Measurements from ENCODE around the gene CES5A.
"Not testable (repeated sequence)": the region's sequence is repeated elsewhere in the genome, so short reads cannot be mapped to it uniquely, and the experiment has no call there.

Gene CES5A

GRCh38 chr16:55872130-55872529 is 3.0 kb downstream of the CES5A start:
- DNase-seq = no peak

GRCh38 chr16:55871411-55872038 is 3.6 kb downstream of the CES5A start:
- DNase-seq = no peak

- no peak for DNase-seq
Observed at GRCh38 chr16:55868980-55869379, 6.2 kb downstream of the CES5A start.

- DNase-seq = no peak
Observed at GRCh38 chr16:55868137-55868536, 7.0 kb downstream of the CES5A start.

GRCh38 chr16:55861288-55861687 is 13.9 kb downstream of the CES5A start:
- DNase-seq = no peak

- DNase-seq = not testable (repeated sequence)
Observed at GRCh38 chr16:55857650-55858049, 17.5 kb downstream of the CES5A start.

- no peak for DNase-seq
Observed at GRCh38 chr16:55856950-55857349, 18.2 kb downstream of the CES5A start.

- no peak for DNase-seq
Observed at GRCh38 chr16:55853114-55853513, 22.1 kb downstream of the CES5A start.

- no peak for DNase-seq
Observed at GRCh38 chr16:55849536-55849935, 25.6 kb downstream of the CES5A start.

- no peak for DNase-seq
Observed at GRCh38 chr16:55846598-55847346, 28.4 kb downstream of the CES5A start.

- DNase-seq = no peak
Observed at GRCh38 chr16:55843105-55843395, 32.1 kb downstream of the CES5A start.

- peak in 1 of 2 donors; percentile 39 for DNase-seq
Observed at GRCh38 chr16:55842369-55843104, 32.6 kb downstream of the CES5A start.

GRCh38 chr16:55839115-55839514 is 36.1 kb downstream of the CES5A start:
- DNase-seq = peak in 1 of 2 donors; percentile 9

- DNase-seq = no peak
Observed at GRCh38 chr16:55836158-55836611, 39.0 kb downstream of the CES5A start.

GRCh38 chr16:55835581-55835980 is 39.6 kb downstream of the CES5A start:
- no peak for DNase-seq

GRCh38 chr16:55835173-55835572 is 40.0 kb downstream of the CES5A start:
- DNase-seq = not testable (repeated sequence)

- no peak for DNase-seq
Observed at GRCh38 chr16:55834049-55834448, 41.1 kb downstream of the CES5A start.

- no peak for DNase-seq
Observed at GRCh38 chr16:55832773-55833691, 42.1 kb downstream of the CES5A start, which contains the start of gene CES1. TSS of gene CES1 (minus strand) at chr16:55833096. CDS start at chr16:55833055, 41 bp downstream.

- DNase-seq = no peak
Observed at GRCh38 chr16:55832425-55832772, 42.8 kb downstream of the CES5A start.

- DNase-seq = no peak
Observed at GRCh38 chr16:55830658-55831294, 44.4 kb downstream of the CES5A start.

GRCh38 chr16:55829232-55829631 is 45.9 kb downstream of the CES5A start:
- DNase-seq = not testable (repeated sequence)

- DNase-seq = no peak
Observed at GRCh38 chr16:55828680-55829079, 46.5 kb downstream of the CES5A start.
